Skin epidermis (tissue), 12 donors: ENCODE data around the gene GPER1.

Experiments
- H3K27ac ChIP-seq, 21 experiments: fragments of 200-600 bp; sonication (generic) in 11 of 21; one replicate each; pipeline ENCODE4 v1.5.0; 2020; ENCODE audit warnings: mild to moderate bottlenecking in 3 of 21, inconsistent platforms in 2 of 21, moderate library complexity in 2 of 21
- H3K4me3 ChIP-seq, 7 experiments: fragments of 200-600 bp; sonication (generic) in 2 of 7; one replicate each; pipeline ENCODE4 v1.5.0; 2020; ENCODE audit warnings: inconsistent platforms in 2 of 7, mild to moderate bottlenecking in 2 of 7, moderate library complexity in 1 of 7

Gene GPER1

DNA sequence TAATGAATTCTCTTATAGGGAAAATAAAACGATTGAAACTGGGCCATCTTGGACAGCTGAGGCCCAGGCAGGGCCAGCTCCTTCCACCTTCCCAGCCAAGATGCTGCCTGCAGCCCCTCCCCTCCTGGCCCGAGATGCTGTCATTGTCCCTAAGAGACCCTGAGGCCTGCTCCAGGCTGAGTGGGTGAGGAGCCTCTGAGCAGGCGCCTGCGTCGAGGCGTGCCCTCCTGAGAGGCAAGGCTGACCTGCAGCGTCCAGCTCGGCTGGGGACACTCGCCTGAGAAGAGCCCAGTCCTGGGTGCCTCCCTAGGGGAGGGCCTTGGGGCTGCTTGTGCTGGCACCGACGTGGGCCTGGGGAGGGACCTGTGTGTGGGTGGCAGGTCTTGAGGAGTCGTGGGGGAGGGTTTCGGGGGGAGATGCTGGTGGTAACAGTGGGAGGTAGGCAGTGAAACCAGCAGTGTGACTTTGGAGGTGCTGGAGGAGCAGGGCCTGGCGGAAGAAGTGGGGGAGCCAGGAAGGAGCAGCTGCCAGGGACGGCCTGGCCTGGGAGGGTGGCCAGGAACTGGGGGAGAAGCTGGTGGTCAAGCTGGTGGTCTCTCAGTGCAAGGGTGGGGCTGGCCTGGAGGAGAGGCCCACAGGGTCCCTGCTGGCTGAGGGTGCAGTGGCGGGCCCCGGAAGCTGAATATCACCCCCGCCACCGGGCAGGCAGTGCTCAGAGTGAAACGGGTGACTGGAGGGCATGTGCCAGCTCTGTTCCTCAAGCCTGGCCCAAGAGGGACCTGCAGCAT, 35.7 kb upstream of the GPER1 start:
- H3K27ac ChIP-seq: peak overlapping the region in 19 of 21 experiments; percentile 2 to 88 (median 56)
- no peak overlapping the region for H3K4me3 ChIP-seq

DNA sequence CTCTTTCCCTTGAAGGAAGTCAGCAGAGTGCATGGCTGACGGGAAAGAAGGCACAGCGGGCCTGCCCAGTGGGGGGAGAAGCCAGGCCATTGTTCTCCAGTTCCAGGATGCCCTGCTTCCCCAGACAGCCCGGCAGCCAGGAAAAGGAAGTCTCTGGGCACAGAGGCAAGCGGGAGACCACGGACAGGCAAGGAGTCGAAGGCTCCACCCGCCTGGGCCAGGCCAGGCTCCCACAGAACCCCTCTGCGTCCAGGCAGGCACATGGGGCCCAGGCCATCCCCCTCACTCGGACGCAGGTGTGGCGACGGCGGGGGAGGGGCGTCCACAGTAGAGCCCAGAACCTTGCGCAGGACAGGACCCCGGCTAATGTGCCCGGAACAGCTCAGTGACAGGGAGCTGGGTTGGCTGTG, 34.9 kb upstream of the GPER1 start:
- peak overlapping the region in 17 of 21 experiments; percentile 2 to 88 (median 62) for H3K27ac ChIP-seq
- no peak overlapping the region for H3K4me3 ChIP-seq

DNA sequence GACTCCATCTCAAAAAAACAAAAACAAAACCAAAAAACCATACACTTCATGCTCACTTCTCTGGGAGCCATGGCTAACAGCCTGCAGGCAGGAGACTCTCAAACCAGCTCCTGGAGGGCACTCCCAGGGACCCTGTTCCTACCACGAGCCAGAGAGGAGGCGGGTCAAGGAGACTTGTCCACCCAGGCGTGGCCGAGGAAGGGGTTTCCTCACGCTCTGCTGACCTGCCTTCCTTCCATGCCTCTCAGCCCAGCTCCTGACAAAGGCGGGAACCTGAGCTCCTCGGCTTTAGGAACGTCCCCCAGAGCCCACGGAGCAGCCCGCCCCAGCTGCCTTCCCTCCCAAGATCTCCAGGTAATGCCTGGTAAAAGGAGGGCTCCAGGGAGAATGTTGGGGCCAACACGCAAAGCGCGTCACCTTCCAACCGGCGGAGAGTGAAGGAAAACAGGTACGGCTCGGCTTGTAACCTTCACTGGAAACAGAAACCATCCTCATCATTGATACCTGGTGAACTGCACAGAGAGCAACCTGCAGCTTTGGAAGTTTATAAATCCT, 34.0 kb upstream of the GPER1 start:
- Histone ChIP-seq H3K4me3 (no peak overlapping the region), H3K27ac (peak overlapping the region in 11 of 21 experiments; percentile 1 to 85 (median 53))

DNA sequence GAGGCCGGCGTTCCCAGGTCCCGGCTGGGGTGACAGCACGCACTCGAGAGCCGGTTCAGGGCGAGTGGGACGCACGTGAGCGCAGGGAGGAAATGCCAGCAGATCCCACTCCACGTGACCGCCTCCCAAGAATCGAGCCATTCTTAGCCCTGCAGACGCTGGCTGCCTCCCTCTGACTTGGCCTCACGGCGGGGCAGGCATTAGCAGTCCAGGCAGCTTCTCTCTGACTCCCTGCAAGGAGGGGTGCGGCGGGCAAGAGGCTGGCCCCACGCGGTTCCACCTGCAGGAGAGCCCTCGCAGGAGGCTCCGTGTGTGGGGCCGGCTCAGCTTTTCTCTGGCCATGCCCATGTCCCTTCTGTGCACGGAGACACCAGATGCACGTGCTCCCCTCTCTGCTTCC, 33.5 kb upstream of the GPER1 start:
- Histone ChIP-seq H3K27ac (peak overlapping the region in 13 of 21 experiments; percentile 1 to 85 (median 53)), H3K4me3 (no peak overlapping the region)

DNA sequence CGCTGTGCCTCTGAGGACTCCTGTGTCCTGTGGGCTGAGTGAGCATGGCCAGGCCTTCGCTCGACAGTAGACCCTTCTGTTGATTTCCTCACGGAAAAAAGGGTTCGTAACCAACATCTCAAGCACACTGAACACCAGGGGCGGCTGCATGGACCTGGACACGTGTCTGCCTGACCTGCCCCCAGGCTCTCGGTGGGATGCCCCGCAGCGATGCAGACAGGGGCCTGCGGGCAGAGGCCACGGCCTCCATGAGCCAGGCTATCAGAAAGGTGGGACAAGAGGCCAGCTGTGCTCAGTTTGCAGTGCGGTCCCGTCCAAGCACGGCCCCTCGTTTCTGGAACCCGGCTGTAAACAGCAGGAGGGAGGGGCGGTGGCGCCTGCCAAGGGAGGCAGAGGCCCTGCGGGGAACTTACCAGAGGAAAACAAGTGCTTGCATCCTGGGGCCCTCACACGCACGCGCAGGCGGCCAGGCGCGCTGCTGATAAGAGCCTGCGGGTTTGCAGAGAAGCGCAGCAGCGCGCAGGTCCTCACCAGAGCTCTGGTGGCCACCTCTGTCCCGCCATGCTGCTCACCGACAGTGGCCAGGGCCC, 33.0 kb upstream of the GPER1 start:
- H3K27ac ChIP-seq: peak overlapping the region in 14 of 21 experiments; percentile 7 to 85 (median 54)
- peak overlapping the region in 2 of 7 experiments; percentile 3 to 15 for H3K4me3 ChIP-seq

DNA sequence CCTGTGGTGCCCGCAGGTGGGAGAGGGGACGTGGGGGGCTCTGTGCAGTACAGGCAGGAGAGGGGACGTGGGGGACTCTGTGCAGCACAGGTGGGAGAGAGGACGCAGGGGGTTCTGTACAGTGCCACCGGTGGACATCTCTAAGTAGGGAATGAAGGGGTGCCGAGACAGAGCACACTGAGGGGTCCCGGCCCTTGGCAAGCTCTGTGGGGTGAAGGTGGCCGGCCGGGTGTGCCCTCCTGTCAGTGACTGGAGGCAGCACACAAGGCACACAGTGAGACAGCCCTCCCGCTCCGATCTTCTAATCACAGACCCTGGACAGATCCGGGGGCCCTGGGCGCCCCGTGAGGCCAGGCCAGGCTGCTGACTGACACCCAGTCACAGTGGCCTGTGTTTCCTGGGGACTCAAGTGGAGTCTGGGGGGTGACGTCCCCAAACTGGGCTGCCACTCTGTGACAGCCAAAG, 32.4 kb upstream of the GPER1 start:
- H3K4me3 ChIP-seq: peak overlapping the region in 2 of 7 experiments; percentile 3 to 15
- H3K27ac ChIP-seq: peak overlapping the region in 10 of 21 experiments; percentile 23 to 85 (median 52)

DNA sequence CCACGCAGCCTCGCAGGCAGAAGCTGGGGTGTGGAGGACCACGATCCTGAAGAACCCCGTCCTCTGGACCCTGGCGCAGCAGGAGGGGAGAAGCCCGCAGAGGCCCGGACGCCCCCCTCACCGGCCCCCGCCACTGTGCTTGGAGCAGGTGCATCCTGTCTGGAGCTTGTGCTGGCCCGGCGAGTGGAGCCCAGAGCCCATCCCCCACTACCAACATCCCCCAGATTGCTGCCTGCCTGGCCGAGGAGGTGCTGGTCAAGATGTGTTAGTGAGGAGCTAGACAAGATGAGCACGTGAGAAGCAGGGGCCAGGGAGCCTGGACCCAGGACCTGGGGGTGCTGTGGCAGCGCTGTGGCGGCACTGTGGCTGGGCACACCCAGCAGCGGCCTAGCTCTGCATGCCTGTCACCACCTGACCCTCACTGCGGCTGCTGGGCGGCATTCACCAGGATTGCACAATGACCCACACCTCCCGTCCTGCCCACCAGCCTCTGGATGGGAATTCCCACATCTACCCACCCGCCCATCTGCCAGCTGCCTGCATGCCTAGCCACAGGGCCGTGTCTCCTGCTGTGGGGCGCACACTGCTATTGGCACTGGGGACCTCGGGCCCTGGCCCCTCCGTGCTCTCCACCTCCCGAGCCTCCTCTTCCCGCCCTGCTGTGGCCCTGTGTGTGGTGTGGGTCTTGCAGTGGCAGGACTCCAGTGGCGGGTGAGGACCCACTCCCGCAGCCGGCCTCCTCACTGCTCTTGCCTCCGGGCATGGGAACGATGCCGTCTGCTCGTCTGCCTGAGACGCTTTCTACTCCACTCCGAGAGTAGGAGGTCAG, 31.7 kb upstream of the GPER1 start:
- Histone ChIP-seq H3K4me3 (peak overlapping the region in 1 of 7 experiments; percentile 3), H3K27ac (peak overlapping the region in 9 of 21 experiments; percentile 23 to 85 (median 49))

DNA sequence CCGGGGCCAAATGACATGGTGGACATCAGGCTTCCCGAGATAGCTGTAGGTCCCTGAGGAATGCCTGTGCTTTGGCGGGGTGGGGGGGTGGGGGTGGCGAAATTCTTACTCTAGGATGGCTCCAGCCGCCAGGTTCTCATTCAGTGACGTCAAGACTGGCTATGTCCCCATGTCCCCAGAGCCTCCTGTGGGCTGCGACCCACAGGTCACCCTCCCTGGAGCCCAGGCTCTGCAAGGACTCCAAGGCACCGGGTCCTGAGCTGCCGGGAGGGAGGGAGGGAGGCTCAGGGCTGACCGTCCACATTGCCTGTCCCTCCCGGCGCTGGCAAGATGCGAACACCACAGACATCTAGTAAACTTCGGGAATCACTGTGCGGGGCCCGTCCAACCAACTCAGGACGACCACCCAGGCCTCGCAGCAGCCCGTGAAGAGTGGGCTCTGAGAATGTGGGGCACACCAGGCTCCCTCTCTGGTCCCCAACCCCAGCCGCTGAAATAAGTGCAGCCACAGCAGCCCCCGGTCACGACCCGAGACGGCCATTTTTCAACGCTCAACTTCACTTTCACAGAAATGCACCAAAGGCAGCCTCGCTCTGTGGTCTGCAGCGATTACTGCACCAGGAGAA, 31.0 kb upstream of the GPER1 start:
- Histone ChIP-seq H3K4me3 (no peak overlapping the region), H3K27ac (peak overlapping the region in 1 of 21 experiments; percentile 85)

DNA sequence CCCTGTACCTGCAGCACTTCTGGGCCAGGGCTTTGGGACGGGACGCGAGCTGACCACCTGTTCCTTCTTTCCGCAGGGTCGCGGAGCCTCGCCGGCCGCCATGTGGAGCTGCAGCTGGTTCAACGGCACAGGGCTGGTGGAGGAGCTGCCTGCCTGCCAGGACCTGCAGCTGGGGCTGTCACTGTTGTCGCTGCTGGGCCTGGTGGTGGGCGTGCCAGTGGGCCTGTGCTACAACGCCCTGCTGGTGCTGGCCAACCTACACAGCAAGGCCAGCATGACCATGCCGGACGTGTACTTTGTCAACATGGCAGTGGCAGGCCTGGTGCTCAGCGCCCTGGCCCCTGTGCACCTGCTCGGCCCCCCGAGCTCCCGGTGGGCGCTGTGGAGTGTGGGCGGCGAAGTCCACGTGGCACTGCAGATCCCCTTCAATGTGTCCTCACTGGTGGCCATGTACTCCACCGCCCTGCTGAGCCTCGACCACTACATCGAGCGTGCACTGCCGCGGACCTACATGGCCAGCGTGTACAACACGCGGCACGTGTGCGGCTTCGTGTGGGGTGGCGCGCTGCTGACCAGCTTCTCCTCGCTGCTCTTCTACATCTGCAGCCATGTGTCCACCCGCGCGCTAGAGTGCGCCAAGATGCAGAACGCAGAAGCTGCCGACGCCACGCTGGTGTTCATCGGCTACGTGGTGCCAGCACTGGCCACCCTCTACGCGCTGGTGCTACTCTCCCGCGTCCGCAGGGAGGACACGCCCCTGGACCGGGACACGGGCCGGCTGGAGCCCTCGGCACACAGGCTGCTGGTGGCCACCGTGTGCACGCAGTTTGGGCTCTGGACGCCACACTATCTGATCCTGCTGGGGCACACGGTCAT, 30.3 kb upstream of the GPER1 start:
- H3K4me3 ChIP-seq: no peak overlapping the region
- H3K27ac ChIP-seq: no peak overlapping the region

DNA sequence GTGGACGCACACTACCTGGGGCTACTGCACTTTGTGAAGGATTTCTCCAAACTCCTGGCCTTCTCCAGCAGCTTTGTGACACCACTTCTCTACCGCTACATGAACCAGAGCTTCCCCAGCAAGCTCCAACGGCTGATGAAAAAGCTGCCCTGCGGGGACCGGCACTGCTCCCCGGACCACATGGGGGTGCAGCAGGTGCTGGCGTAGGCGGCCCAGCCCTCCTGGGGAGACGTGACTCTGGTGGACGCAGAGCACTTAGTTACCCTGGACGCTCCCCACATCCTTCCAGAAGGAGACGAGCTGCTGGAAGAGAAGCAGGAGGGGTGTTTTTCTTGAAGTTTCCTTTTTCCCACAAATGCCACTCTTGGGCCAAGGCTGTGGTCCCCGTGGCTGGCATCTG, 29.6 kb upstream of the GPER1 start:
- Histone ChIP-seq H3K27ac (peak overlapping the region in 3 of 21 experiments; percentile 4 to 31 (median 10)), H3K4me3 (no peak overlapping the region)

DNA sequence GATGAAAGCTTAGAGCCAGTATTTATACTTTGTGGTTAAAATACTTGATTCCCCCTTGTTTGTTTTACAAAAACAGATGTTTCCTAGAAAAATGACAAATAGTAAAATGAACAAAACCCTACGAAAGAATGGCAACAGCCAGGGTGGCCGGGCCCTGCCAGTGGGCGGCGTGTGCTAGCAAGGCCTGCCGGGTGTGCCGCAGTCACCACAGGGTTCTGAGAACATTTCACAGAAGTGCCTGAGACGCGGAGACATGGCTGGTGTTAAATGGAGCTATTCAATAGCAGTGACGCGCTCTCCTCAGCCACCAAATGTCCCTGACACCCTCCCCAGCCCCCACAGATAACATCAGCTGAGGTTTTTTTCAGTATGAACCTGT, 29.1 kb upstream of the GPER1 start:
- peak overlapping the region in 8 of 21 experiments; percentile 4 to 75 (median 22) for H3K27ac ChIP-seq
- no peak overlapping the region for H3K4me3 ChIP-seq

DNA sequence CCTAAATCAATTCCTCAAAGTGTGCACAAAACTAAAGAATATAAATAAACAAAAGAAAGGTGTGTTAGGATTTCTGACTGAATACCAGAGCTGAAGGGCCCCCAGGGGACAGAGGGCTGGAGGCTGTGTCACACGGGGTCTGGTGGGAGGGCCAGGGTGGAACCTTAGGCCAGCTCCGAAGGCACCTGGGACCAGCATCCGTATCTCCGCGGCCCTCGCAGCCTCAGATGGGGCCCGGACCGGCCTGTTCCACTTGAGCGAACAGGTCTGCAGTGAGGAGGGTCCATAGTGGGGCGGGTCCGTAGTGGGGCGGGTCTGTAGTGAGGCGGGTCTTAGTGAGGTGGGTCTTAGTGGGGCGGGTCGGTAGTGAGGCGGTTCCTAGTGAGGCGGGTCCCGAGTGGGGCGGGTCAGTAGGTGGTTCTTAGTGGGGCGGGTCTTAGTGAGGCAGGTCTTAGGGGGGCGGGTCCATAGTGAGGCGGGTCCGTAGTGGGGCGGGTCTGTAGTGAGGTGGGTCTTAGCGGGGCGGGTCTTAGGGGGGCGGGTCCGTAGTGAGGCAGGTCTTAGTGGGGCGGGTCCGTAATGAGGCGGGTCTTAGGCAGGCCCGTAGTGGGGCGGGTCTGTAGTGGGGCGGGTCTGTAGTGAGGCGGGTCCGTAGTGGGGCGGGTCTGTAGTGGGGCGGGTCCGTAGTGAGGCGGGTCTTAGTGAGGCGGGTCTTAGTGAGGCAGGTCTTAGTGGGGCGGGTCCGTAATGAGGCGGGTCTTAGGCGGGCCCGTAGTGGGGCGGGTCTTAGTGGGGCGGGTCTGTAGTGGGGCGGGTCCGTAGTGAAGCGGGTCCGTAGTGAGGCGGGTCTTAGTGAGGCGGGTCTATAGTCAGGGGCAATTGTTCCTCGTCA, 28.5 kb upstream of the GPER1 start:
- peak overlapping the region in 10 of 21 experiments; percentile 4 to 75 (median 30) for H3K27ac ChIP-seq
- no peak overlapping the region for H3K4me3 ChIP-seq

DNA sequence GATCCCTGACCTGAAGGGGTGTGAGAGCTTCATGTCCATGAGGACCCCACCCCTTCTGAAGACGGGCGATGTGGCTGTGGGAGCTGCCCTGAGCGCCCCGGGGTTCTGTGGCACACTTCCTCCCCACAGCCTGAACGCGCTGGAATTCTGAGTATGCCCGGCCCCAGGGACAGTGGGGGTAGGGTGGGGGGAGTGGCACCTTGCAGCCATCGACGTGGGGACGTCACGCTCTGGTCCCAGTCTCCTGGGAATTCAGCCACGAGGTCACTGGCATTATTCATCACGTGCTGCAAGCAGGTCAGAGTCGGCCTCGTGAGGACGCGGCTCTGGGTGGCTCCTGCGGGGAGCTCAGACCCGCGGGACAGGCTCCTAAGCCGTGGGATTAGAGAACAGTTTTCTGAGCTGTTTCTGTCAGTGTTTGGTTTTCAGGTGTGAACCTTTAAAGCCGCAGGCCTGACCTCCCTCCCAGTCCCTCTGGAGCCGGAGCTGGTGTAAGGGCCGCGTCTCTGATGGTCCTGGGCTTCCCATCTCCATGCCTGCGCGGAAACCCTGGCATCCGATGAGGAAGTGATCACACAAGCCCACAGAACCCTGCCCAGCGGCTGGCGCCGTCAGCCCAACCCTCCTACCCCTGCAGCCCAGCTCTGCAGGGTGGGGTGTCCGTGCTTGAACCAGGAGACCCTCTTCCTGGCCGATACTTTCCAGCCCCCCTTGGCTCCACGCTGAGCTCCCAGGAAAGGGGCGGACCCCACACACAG, 27.4 kb upstream of the GPER1 start:
- Histone ChIP-seq H3K4me3 (peak overlapping the region in 1 of 7 experiments; percentile 6), H3K27ac (peak overlapping the region in 10 of 21 experiments; percentile 32 to 77 (median 41))

DNA sequence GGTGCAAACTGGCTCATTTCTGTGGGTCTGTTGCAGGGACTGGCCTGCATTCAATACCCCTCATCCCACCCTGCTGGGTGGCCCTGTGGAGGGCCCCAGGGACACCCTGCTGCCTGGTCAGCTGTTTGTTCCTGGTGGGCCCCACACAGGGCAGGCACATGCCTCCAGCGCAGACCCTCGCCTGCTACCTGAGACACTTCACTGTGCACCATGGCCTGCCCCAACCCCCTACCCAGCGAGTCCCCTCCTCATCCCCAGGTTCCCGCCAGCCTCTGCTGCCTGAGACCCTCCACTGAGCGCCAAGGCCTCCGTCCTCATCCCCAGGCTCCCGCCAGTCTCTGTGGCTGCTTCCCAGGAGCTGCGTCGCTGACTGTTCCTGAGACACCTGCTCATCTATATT, 26.7 kb upstream of the GPER1 start:
- Histone ChIP-seq H3K4me3 (no peak overlapping the region), H3K27ac (peak overlapping the region in 2 of 21 experiments; percentile 43 to 59)

DNA sequence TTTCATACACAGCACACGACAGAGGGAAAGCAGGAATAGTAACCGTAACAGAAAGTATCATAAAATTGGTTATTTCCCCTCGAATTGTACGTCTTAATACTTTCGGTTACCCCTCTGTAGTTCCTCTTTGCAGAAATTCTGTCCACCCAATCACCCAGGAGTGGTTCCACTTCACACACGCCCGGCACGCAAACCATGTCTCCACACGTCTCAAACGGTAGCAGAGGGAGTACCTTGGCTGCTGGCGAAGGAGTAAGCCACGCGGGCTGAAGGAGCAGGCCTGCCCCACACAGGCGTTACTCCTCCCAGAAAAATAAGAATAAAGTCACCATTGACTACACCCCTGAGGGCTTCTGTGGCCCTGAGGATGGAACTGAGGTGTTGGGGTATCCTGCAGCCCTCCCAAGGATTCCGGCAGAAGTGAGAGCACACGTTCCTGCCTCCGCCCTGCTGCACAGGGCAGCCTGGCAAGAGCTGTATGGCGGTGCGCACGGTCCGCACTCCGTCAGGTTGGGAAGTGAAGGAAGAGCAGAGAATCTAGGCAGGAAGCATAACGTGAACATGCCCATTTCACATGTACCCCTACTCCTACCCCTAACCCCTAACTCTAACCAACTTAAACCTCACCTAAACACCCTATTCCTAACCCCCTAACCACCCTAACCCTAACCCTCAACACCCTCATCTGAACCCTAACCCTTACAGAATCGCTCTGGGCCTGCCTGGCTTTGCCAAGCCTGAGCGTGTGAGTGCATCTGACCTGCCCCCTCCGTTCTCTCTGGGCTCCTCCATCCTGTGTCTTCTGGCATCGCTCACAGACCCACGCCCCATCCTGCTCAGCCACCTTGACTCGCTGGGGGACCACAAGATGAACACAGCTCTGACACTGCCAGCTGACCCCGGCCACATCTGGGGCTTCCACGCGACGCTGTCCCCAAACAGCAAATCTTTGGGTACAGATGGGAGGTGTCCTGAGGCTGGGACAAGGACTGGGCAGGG, 25.3 kb upstream of the GPER1 start:
- Histone ChIP-seq H3K4me3 (no peak overlapping the region), H3K27ac (peak overlapping the region in 9 of 21 experiments; percentile 3 to 67 (median 41))
